ENCODE data around the gene AMPH. TPM values are rescaled to one million over a fixed set of nuclear protein-coding genes. Genes with fewer than 3 reads are reported as not detected.

The AMPH gene
- total RNA-seq, 1 donor from 2014 or later, result not detected

- Mint-ChIP-seq H3K9me3 (no peaks in the 10 kb centered on the region), H3K27ac (no peak overlapping the region), H3K36me3 (ENCODE audit: low read depth) (no peaks in the 10 kb centered on the region), H3K4me3 (no peak overlapping the region), H3K27me3 (peaks cover 12% of the 10 kb centered on the region), H3K4me1 (no peaks in the 10 kb centered on the region)
- ATAC-seq (ENCODE audit: low read depth) (no peak), DNase-seq (no peak)
- ChIA-PET POLR2A (no interaction called here), CTCF (no interaction called here)
- intact Hi-C loops (cut with micrococcal nuclease), result no loop called here
- no peak for TF ChIP-seq CTCF (IDR thresholded peaks at IDR 0.05)
Measured at GRCh38 chr7:38561166-38561565, 70.0 kb downstream of the AMPH start.

DNA sequence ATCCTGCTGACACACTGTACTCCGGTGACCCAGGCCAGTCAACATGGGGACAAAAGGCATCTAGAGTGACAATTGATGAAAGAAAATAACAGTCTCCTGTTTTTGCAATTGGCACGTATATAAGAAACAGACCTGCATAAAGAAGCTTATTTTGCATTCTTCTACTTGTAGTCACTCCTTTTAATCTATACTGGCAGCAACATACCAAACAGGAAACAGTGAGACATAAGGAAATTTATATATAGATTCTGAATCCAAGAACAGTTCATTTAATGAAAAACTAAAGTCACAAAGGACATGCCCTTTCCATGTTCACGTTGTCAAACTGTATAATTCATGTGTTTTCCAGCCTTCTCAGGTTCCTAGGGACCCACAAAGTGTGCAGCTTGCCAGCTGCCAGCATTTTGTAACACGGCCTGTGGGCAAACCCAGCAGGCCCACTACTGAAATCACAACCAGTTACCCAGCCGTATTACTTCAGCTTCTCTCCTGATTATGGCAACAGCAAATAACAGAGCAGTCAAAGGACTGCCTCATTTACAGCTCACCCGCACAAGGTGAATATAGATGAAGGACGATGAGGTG is 72.3 kb downstream of the AMPH start:
- no peak for TF ChIP-seq CTCF (IDR thresholded peaks at IDR 0.05)
- H3K4me3 Mint-ChIP-seq, result no peak overlapping the region
- no peak for DNase-seq
- ATAC-seq (ENCODE audit: low read depth), result no peak
- ChIA-PET POLR2A (no interaction called here), CTCF (no interaction called here)
- no peak overlapping the region for H3K27ac Mint-ChIP-seq
- H3K4me1 Mint-ChIP-seq, result no peaks in the 10 kb centered on the region
- H3K36me3 Mint-ChIP-seq (ENCODE audit: low read depth), result no peaks in the 10 kb centered on the region
- H3K9me3 Mint-ChIP-seq, result no peaks in the 10 kb centered on the region
- intact Hi-C loops (cut with micrococcal nuclease), result no loop called here
- H3K27me3 Mint-ChIP-seq, result peaks cover 7% of the 10 kb centered on the region

- Mint-ChIP-seq H3K4me3 (no peak overlapping the region), H3K27me3 (no peaks in the 10 kb centered on the region), H3K36me3 (ENCODE audit: low read depth) (no peaks in the 10 kb centered on the region), H3K27ac (no peak overlapping the region), H3K4me1 (no peaks in the 10 kb centered on the region), H3K9me3 (no peaks in the 10 kb centered on the region)
- intact Hi-C loops (cut with micrococcal nuclease), result no loop called here
- no peak for ATAC-seq (ENCODE audit: low read depth)
- ChIA-PET POLR2A (no interaction called here), CTCF (no interaction called here)
- no peak for DNase-seq
- TF ChIP-seq CTCF (IDR thresholded peaks at IDR 0.05), result no peak
Measured at GRCh38 chr7:38554586-38554985, 76.6 kb downstream of the AMPH start.

DNA sequence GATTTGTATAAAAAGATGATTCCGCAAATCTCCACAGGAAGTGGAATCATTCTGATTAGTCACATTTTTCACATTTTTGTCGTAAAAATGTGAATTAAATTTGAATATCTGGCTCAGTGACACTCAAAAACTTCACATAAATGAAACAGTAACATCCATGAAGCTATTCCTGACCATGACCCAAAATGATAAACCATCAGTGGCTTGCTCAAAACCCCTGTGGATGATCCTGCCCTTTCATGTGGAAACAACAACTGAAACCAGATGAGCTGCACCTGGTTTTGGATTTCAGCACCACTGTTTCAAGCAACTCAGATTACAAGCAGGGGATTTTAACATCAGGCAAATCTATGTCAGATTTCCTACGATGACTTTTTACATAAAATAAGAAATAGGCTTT is 80.3 kb downstream of the AMPH start:
- ATAC-seq (ENCODE audit: low read depth) (no peak), DNase-seq (no peak)
- no peak for TF ChIP-seq CTCF (IDR thresholded peaks at IDR 0.05)
- H3K4me1 Mint-ChIP-seq, result no peaks in the 10 kb centered on the region
- intact Hi-C loops (cut with micrococcal nuclease), result no loop called here
- H3K4me3 Mint-ChIP-seq, result no peak overlapping the region
- no peak overlapping the region for H3K27ac Mint-ChIP-seq
- no peaks in the 10 kb centered on the region for H3K36me3 Mint-ChIP-seq (ENCODE audit: low read depth)
- ChIA-PET CTCF (no interaction called here), POLR2A (no interaction called here)
- no peaks in the 10 kb centered on the region for H3K27me3 Mint-ChIP-seq
- no peaks in the 10 kb centered on the region for H3K9me3 Mint-ChIP-seq

DNA sequence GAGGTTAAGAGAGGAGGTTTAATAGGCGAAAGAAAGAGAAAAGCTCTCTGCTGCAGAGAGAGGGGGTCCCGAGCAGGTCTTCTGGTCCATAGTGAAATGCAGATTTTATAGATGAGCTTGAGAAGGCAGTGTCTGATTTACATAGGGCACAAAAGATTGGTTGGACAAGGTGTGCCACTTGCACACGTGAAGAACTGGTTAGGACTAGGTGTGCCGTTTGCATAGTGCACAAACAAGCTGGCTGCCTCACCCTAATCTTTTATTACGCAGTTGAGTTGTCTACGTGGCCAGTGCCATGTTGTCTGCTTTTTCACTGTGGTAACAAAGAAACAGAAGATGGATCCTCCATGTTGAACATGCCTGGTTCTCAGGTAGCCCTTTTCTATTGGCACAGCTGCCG is 82.6 kb downstream of the AMPH start:
- H3K27me3 Mint-ChIP-seq, result no peaks in the 10 kb centered on the region
- no peaks in the 10 kb centered on the region for H3K9me3 Mint-ChIP-seq
- no peak overlapping the region for H3K27ac Mint-ChIP-seq
- ChIA-PET CTCF (no interaction called here), POLR2A (no interaction called here)
- no peak overlapping the region for H3K4me3 Mint-ChIP-seq
- DNase-seq (no peak), ATAC-seq (ENCODE audit: low read depth) (no peak)
- H3K36me3 Mint-ChIP-seq (ENCODE audit: low read depth), result no peaks in the 10 kb centered on the region
- intact Hi-C loops (cut with micrococcal nuclease), result no loop called here
- H3K4me1 Mint-ChIP-seq, result no peaks in the 10 kb centered on the region
- TF ChIP-seq CTCF (IDR thresholded peaks at IDR 0.05), result no peak
